Gastroesophageal sphincter (tissue), 4 donors: ENCODE data around the gene MAT2A. TPM values are rescaled to one million over a fixed set of nuclear protein-coding genes. Genes with fewer than 3 reads are reported as not detected.

ENCODE experiments used
- ATAC-seq: fragments of 150-250 bp; one replicate; pipeline ENCODE4 v1.9.1; 2016; ENCODE audit warnings: mild to moderate bottlenecking, moderate library complexity
- H3K27ac ChIP-seq, 4 donors: fragments of 200-600 bp; sonication (generic) in 3 of 4; 1 replicate in 3 of 4; 2 replicates in 1 of 4; pipeline ENCODE4 v1.5.1; 2016 to 2019
- H3K27me3 ChIP-seq: fragments of 200-600 bp; sonication (generic); one replicate; pipeline ENCODE4 v1.5.1; 2019
- H3K36me3 ChIP-seq, 2 donors: fragments of 200-600 bp; sonication (generic); one replicate each; pipeline ENCODE4 v1.5.1; 2019; ENCODE audit warnings: control low read depth in 1 of 2
- H3K4me1 ChIP-seq, 3 donors: fragments of 200-600 bp; sonication (generic); 1 replicate in 2 of 3; 2 replicates in 1 of 3; pipeline ENCODE4 v1.5.1; 2016 to 2019; ENCODE audit warnings: control low read depth in 2 of 3
- H3K4me3 ChIP-seq, 2 donors: fragments of 200-600 bp; sonication (generic); one replicate each; pipeline ENCODE4 v1.5.1; 2019; ENCODE audit warnings: mild to moderate bottlenecking in 1 of 2, moderate library complexity in 1 of 2
- H3K9me3 ChIP-seq, 3 donors: fragments of 200-600 bp; sonication (generic); one replicate each; pipeline ENCODE4 v1.5.1; 2017 to 2019; ENCODE audit warnings: control low read depth in 2 of 3
- EP300 ChIP-seq: sonication (generic); formaldehyde crosslinking; IDR thresholded peaks from one replicate; pipeline ENCODE4 v1.6.1; 2017; ENCODE audit warnings: antibody characterized with exemption, mild to moderate bottlenecking
- POLR2A ChIP-seq, 2 donors: fragments of 450-650 bp; IDR thresholded peaks; one replicate each; pipeline ENCODE4 v1.6.1; 2017; ENCODE audit warnings: antibody characterized with exemption in 2 of 2, mild to moderate bottlenecking in 2 of 2, moderate library complexity in 1 of 2
- POLR2AphosphoS5 ChIP-seq: sonication (generic); formaldehyde crosslinking; IDR thresholded peaks from one replicate; pipeline ENCODE4 v1.6.1; 2017; ENCODE audit warnings: antibody characterized with exemption
- WGBS, 2 donors: methylation state at CpG; one replicate each; pipeline ENCODE4 v1.1.5; 2018; ENCODE audit warnings: low coverage in 1 of 2; 5-methylcytosine and 5-hydroxymethylcytosine counted together
- total RNA-seq, 4 donors: library from RNA; depleted of rRNA; stranded (reverse); fragments of >200 nt; gene quantifications; one replicate each; pipeline ENCODE4 v1.1.0, GENCODE V29; 2016
- TF ChIP-seq, protein P1 (sequence below), 4 experiments: fragments of 200-600 bp in 2 of 4; fragments of 450-650 bp in 2 of 4; sonication (generic) in 1 of 4; IDR thresholded peaks; one replicate each; pipeline ENCODE4 v1.5.1; 2017 to 2019; ENCODE audit warnings: antibody characterized with exemption in 4 of 4, mild to moderate bottlenecking in 2 of 4, moderate library complexity in 2 of 4

MAT2A gene
- total RNA-seq, 4 donors from 2014 or later: 68.5 to 295 (median 130) TPM

DNA sequence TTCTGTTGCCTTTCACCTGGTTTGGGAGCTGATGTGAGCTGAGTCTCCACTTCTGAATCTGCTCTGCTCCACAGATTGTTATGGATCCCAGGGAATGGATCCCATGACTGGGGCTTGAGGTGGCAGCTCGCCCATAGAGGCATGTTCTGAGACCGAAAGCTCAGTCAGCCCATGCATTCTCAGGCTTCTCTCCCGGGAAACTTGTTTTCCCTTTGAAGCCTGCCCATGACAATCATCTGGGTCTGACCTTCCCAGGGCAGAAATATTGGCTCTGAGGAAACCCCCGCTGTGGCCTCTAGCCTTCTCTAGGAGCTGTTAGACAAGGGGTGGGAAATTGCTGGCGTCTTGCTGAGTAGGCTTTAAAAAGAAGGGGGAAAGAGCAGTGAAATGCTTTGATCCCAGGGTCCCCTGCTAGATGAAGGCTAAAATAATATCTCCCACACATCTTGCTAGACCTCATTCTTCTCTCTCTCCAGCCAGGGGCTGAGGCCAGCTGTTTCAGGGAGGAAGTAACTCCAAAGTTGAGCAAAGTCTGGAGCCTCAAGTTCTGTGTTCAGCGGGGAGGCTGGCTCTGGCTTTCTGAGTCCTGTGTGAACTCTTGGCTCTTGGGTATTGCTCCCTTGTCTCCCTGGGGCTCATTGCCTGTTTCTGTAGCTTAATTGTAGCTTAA is 40.4 kb downstream of the MAT2A start:
- H3K4me3 ChIP-seq: peak overlapping the region in 1 of 2 donors; percentile 38
- peak overlapping the region in 3 of 4 donors; percentile 63 to 73 (median 67) for H3K27ac ChIP-seq

DNA sequence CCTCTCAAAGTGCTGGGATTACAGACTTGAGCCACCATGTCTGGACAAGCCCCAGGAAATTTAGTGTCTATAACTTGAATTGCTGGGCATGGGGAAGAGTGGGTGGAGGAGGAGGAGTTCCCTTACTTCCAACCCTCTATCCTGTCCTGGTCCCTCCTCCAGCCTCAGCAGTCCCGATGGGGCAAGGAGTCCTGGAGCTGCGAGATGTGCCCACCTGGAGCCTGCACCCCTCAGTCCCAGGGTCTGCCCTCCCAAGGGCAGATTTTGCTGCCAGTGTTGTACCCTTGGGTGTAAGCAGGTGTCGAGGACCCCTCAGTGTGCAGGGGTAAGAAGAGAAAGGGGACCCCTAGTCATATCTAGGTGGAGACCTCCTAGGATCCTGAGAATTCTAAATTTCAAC is 41.2 kb downstream of the MAT2A start:
- TF ChIP-seq POLR2AphosphoS5 (no peak), POLR2A (IDR thresholded peaks at IDR 0.05) (no peak), EP300 (no peak)
- TF ChIP-seq, protein P1, sequence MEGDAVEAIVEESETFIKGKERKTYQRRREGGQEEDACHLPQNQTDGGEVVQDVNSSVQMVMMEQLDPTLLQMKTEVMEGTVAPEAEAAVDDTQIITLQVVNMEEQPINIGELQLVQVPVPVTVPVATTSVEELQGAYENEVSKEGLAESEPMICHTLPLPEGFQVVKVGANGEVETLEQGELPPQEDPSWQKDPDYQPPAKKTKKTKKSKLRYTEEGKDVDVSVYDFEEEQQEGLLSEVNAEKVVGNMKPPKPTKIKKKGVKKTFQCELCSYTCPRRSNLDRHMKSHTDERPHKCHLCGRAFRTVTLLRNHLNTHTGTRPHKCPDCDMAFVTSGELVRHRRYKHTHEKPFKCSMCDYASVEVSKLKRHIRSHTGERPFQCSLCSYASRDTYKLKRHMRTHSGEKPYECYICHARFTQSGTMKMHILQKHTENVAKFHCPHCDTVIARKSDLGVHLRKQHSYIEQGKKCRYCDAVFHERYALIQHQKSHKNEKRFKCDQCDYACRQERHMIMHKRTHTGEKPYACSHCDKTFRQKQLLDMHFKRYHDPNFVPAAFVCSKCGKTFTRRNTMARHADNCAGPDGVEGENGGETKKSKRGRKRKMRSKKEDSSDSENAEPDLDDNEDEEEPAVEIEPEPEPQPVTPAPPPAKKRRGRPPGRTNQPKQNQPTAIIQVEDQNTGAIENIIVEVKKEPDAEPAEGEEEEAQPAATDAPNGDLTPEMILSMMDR (IDR thresholded peaks at IDR 0.05): no peak
- Histone ChIP-seq H3K27me3 (no peaks in the 10 kb centered on the region), H3K27ac (peak overlapping the region in 2 of 4 donors; percentile 63 to 73), H3K9me3 (no peaks in the 10 kb centered on the region), H3K4me3 (no peak overlapping the region), H3K36me3 (no peaks in the 10 kb centered on the region), H3K4me1 (peaks cover 0 to 64% (median 30%) of the 10 kb centered on the region in 3 donors)
- ATAC-seq: no peak
- WGBS, 2 donors: 80 to 83% methylated on average over 3 of the region's 3 CpGs

More for the DNA sequence above, 40.4 kb downstream of the MAT2A start:
- TF ChIP-seq EP300: no peak
- TF ChIP-seq, protein P1 (IDR thresholded peaks at IDR 0.05): no peak
- no peak for TF ChIP-seq POLR2AphosphoS5
- no peak for TF ChIP-seq POLR2A (IDR thresholded peaks at IDR 0.05)
- no peak for ATAC-seq
- H3K36me3 ChIP-seq: no peaks in the 10 kb centered on the region
- H3K4me1 ChIP-seq: peaks cover 0 to 56% (median 24%) of the 10 kb centered on the region in 3 donors
- WGBS, 2 donors: 47 to 55% methylated on average over 4 of the region's 6 CpGs
- H3K27me3 ChIP-seq: no peaks in the 10 kb centered on the region
- H3K9me3 ChIP-seq: no peaks in the 10 kb centered on the region

DNA sequence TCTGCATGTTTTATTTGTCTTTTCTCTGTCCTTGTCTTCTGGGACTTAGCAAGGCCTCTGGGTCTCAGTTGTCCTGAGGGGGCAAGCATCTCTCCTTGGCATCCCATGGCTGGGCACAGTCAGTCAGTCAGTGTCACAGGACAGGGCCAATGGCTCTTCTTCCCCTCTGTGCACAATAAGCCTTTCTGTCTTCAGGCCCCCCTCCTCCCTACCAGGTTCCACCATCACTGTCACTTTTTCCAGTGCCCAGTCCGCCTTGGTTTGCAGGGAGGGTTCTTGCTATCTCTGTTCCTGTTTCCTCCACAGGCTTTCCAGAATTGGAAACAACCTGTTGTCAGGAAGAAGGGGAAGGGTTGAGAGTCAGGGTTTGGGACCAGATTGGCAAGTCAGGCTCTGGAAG is 43.5 kb downstream of the MAT2A start:
- Histone ChIP-seq H3K27me3 (no peaks in the 10 kb centered on the region), H3K4me1 (peaks cover 0 to 72% (median 33%) of the 10 kb centered on the region in 3 donors), H3K36me3 (no peaks in the 10 kb centered on the region), H3K27ac (peak overlapping the region in 2 of 4 donors; percentile 89), H3K4me3 (no peak overlapping the region), H3K9me3 (no peaks in the 10 kb centered on the region)
- 50 to 60% methylated on average over 1 of the region's 1 CpG for WGBS, 2 donors
- TF ChIP-seq, protein P1 (IDR thresholded peaks at IDR 0.05): no peak
- no peak for TF ChIP-seq EP300
- TF ChIP-seq POLR2A (IDR thresholded peaks at IDR 0.05): no peak
- no peak for TF ChIP-seq POLR2AphosphoS5
- ATAC-seq: no peak

DNA sequence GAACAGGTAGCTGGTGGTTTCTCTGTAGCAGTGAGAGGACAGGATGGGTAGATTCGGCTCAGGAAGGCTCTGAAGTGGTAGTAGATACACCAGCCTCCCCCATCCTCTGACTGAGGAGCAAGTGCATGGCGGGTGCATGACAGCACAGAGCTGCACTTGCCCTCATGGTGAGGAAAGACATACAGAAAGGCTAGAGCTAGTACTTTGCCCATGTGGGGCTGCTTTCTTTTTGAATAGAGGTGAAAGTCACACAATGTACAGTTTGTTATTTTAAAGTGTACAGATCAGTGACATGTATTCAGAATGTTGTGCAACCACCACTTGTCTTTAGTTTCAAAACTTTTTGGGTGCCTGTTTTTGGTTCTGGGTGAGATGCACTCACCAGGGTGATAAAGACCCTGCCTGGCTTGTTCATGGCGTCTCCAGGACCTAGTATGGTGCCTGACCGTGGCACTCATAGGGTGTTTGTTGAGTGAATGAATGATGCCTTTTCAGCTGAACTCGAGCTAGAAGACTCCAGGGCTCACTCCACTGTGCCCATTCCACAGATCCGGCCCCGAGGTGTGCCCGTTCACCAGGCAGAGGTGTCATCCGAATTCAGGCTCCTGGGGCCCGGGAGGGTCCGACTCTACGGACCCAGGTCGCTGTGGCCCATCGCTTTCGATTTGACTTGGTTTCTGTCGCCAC is 44.8 kb downstream of the MAT2A start:
- peak overlapping the region; percentile 39 to 79 for H3K4me3 ChIP-seq
- H3K9me3 ChIP-seq: no peaks in the 10 kb centered on the region
- H3K27me3 ChIP-seq: no peaks in the 10 kb centered on the region
- peaks cover 0 to 72% (median 25%) of the 10 kb centered on the region in 3 donors for H3K4me1 ChIP-seq
- H3K36me3 ChIP-seq: no peaks in the 10 kb centered on the region
- no peak for TF ChIP-seq EP300
- TF ChIP-seq, protein P1 (IDR thresholded peaks at IDR 0.05): no peak
- TF ChIP-seq POLR2A (IDR thresholded peaks at IDR 0.05): no peak
- no peak for TF ChIP-seq POLR2AphosphoS5
- peak overlapping the region; percentile 5 to 90 (median 89) for H3K27ac ChIP-seq
- peak; percentile 35 for ATAC-seq
- WGBS, 2 donors: 21 to 50% methylated on average over 2 to 13 of the region's 16 CpGs
